ENCODE results near the gene CHID1.

CHID1 gene

GRCh38 chr11:824292-824880, 86.2 kb downstream of the CHID1 start:
- no peak for DNase-seq (ENCODE audit: low read depth, low spot score)

GRCh38 chr11:823441-824291, 86.9 kb downstream of the CHID1 start:
- no peak overlapping the region for H3K27ac ChIP-seq (ENCODE audit: low read length)
- H3K36me3 ChIP-seq (ENCODE audit: control insufficient read depth, insufficient read depth, low read length), result peaks cover 11% of the 10 kb centered on the region; the same call in 1 of the 2 replicates
- no peaks in the 10 kb centered on the region for H3K27me3 ChIP-seq (ENCODE audit: control insufficient read depth, insufficient read depth, low read length)
- WGBS (ENCODE audit: insufficient coverage, insufficient read length), result no CpG with 5 or more reads among the region's 53 CpGs
- H3K4me1 ChIP-seq (ENCODE audit: control insufficient read depth, insufficient read depth, low read length), result peaks cover 7% of the 10 kb centered on the region
- DNase-seq (ENCODE audit: low read depth, low spot score), result no peak
- no peaks in the 10 kb centered on the region for H3K9me3 ChIP-seq (ENCODE audit: control insufficient read depth, insufficient read depth, low read length)
- no peak overlapping the region for H3K4me3 ChIP-seq (ENCODE audit: low read length)

More at GRCh38 chr11:824292-824880, 86.2 kb downstream of the CHID1 start:
- no peak overlapping the region for H3K27ac ChIP-seq (ENCODE audit: low read length)
- no peaks in the 10 kb centered on the region for H3K27me3 ChIP-seq (ENCODE audit: control insufficient read depth, insufficient read depth, low read length)
- H3K36me3 ChIP-seq (ENCODE audit: control insufficient read depth, insufficient read depth, low read length), result peaks cover 11% of the 10 kb centered on the region; the same call in 1 of the 2 replicates
- WGBS (ENCODE audit: insufficient coverage, insufficient read length), result no CpG with 5 or more reads among the region's 59 CpGs
- no peak overlapping the region for H3K4me3 ChIP-seq (ENCODE audit: low read length)
- H3K9me3 ChIP-seq (ENCODE audit: control insufficient read depth, insufficient read depth, low read length), result no peaks in the 10 kb centered on the region
- peaks cover 13% of the 10 kb centered on the region for H3K4me1 ChIP-seq (ENCODE audit: control insufficient read depth, insufficient read depth, low read length)

- peaks cover 3% of the 10 kb centered on the region; the same call in 1 of the 2 replicates for H3K4me1 ChIP-seq (ENCODE audit: control insufficient read depth, insufficient read depth, low read length)
- WGBS (ENCODE audit: insufficient coverage, insufficient read length), result no CpG with 5 or more reads among the region's 22 CpGs
- H3K9me3 ChIP-seq (ENCODE audit: control insufficient read depth, insufficient read depth, low read length), result no peaks in the 10 kb centered on the region
- H3K27ac ChIP-seq (ENCODE audit: low read length), result no peak overlapping the region
- H3K36me3 ChIP-seq (ENCODE audit: control insufficient read depth, insufficient read depth, low read length), result peaks cover 11% of the 10 kb centered on the region; the same call in 1 of the 2 replicates
- no peaks in the 10 kb centered on the region for H3K27me3 ChIP-seq (ENCODE audit: control insufficient read depth, insufficient read depth, low read length)
- no peak overlapping the region for H3K4me3 ChIP-seq (ENCODE audit: low read length)
- no peak for DNase-seq (ENCODE audit: low read depth, low spot score)
These were observed 88.9 kb downstream of the CHID1 start for GRCh38 chr11:821512-822371.

- no peak overlapping the region for H3K4me3 ChIP-seq (ENCODE audit: low read length)
- no peak for DNase-seq (ENCODE audit: low read depth, low spot score)
- H3K27me3 ChIP-seq (ENCODE audit: control insufficient read depth, insufficient read depth, low read length), result no peaks in the 10 kb centered on the region
- WGBS (ENCODE audit: insufficient coverage, insufficient read length), result no CpG with 5 or more reads among the region's 11 CpGs
- no peaks in the 10 kb centered on the region for H3K9me3 ChIP-seq (ENCODE audit: control insufficient read depth, insufficient read depth, low read length)
- no peak overlapping the region for H3K27ac ChIP-seq (ENCODE audit: low read length)
- H3K36me3 ChIP-seq (ENCODE audit: control insufficient read depth, insufficient read depth, low read length), result peaks cover 11% of the 10 kb centered on the region; the same call in 1 of the 2 replicates
- H3K4me1 ChIP-seq (ENCODE audit: control insufficient read depth, insufficient read depth, low read length), result peaks cover 3% of the 10 kb centered on the region; the same call in 1 of the 2 replicates
These were observed 89.7 kb downstream of the CHID1 start for GRCh38 chr11:820655-821511.

GRCh38 chr11:819943-820649, 90.5 kb downstream of the CHID1 start:
- no peak overlapping the region for H3K27ac ChIP-seq (ENCODE audit: low read length)
- no peaks in the 10 kb centered on the region for H3K9me3 ChIP-seq (ENCODE audit: control insufficient read depth, insufficient read depth, low read length)
- peaks cover 11% of the 10 kb centered on the region; the same call in 1 of the 2 replicates for H3K36me3 ChIP-seq (ENCODE audit: control insufficient read depth, insufficient read depth, low read length)
- no CpG with 5 or more reads among the region's 47 CpGs for WGBS (ENCODE audit: insufficient coverage, insufficient read length)
- peak overlapping the region; percentile 83; the same call in 1 of the 2 replicates for H3K4me3 ChIP-seq (ENCODE audit: low read length)
- H3K27me3 ChIP-seq (ENCODE audit: control insufficient read depth, insufficient read depth, low read length), result no peaks in the 10 kb centered on the region
- peaks cover 3% of the 10 kb centered on the region; the same call in 1 of the 2 replicates for H3K4me1 ChIP-seq (ENCODE audit: control insufficient read depth, insufficient read depth, low read length)
- no peak for DNase-seq (ENCODE audit: low read depth, low spot score)

GRCh38 chr11:819129-819931, 91.3 kb downstream of the CHID1 start:
- WGBS (ENCODE audit: insufficient coverage, insufficient read length), result no CpG with 5 or more reads among the region's 96 CpGs
- Histone ChIP-seq H3K4me1 (ENCODE audit: control insufficient read depth, insufficient read depth, low read length) (peaks cover 3% of the 10 kb centered on the region; the same call in 1 of the 2 replicates), H3K36me3 (ENCODE audit: control insufficient read depth, insufficient read depth, low read length) (peaks cover 9% of the 10 kb centered on the region; the same call in 1 of the 2 replicates), H3K4me3 (ENCODE audit: low read length) (peak overlapping the region; percentile 83), H3K27ac (ENCODE audit: low read length) (no peak overlapping the region), H3K27me3 (ENCODE audit: control insufficient read depth, insufficient read depth, low read length) (no peaks in the 10 kb centered on the region), H3K9me3 (ENCODE audit: control insufficient read depth, insufficient read depth, low read length) (no peaks in the 10 kb centered on the region)
- no peak for DNase-seq (ENCODE audit: low read depth, low spot score)

- Histone ChIP-seq H3K4me3 (ENCODE audit: low read length) (peak within 1 kb of the TSS; percentile 83), H3K4me1 (ENCODE audit: control insufficient read depth, insufficient read depth, low read length) (peaks cover 3% of the 10 kb centered on the region; the same call in 1 of the 2 replicates), H3K27me3 (ENCODE audit: control insufficient read depth, insufficient read depth, low read length) (no peaks in the 10 kb centered on the region), H3K27ac (ENCODE audit: low read length) (no peak within 1 kb of the TSS), H3K9me3 (ENCODE audit: control insufficient read depth, insufficient read depth, low read length) (no peaks in the 10 kb centered on the region), H3K36me3 (ENCODE audit: control insufficient read depth, insufficient read depth, low read length) (peaks cover 4% of the 10 kb centered on the region; the same call in 1 of the 2 replicates)
- no peak for DNase-seq (ENCODE audit: low read depth, low spot score)
- no CpG with 5 or more reads among the region's 20 CpGs for WGBS (ENCODE audit: insufficient coverage, insufficient read length)
These were observed 92.0 kb downstream of the CHID1 start, which contains the start of gene PNPLA2 for GRCh38 chr11:818396-819128. TSS of gene PNPLA2 (plus strand) at chr11:818914. CDS start at chr11:819719, 805 bp downstream.

All from iPS DF 6.9 (cell line).